Endothelial cell of umbilical vein (primary cell): ENCODE data around the gene DKKL1. TPM values are rescaled to one million over a fixed set of nuclear protein-coding genes. Genes with fewer than 3 reads are reported as not detected.

Experiments
- BruUV-seq: library from RNA; stranded (reverse); fragments of 400-500 nt; replicated peaks from 2 replicates; lab custom pipeline; 2021; lab: Mats Ljungman, UMichigan
- CTCF ChIA-PET: fragments of 300-600, 350-600 bp; sonication (Branson Sonifier 250); formaldehyde crosslinking; loops from one replicate; lab custom pipeline; 2021; ENCODE audit warnings: antibody characterized with exemption, inconsistent platforms; lab: Charles Lee
- POLR2A ChIA-PET: fragments of 300-600, 350-600 bp; sonication (Branson Sonifier 250); formaldehyde crosslinking; loops from one replicate; lab custom pipeline; 2021; ENCODE audit warnings: antibody characterized with exemption, inconsistent platforms; lab: Charles Lee
- DNase-seq: peaks from one replicate; pipeline ENCODE4 v3.0.0-alpha.2; 2011; ENCODE audit warnings: low read depth, low spot score
- FAIRE-seq: peaks from 2 replicates; lab custom pipeline; 2011; peaks lifted over from hg19 to GRCh38; lab: Jason Lieb, UNC
- H2AFZ ChIP-seq: 2 replicates; pipeline ENCODE4 v1.6.0; 2012; ENCODE audit warnings: low read depth, low read length, control low read depth, inconsistent platforms
- H3K27ac ChIP-seq: 2 replicates; pipeline ENCODE4 v1.5.1; 2011; ENCODE audit warnings: low read depth, mild to moderate bottlenecking, control low read depth, low read length, moderate library complexity; ENCODE audit not compliant: insufficient read depth
- H3K27me3 ChIP-seq, 2 experiments: 2 replicates each; pipeline versions ENCODE4 v1.6.0 to v1.6.1; 2011; ENCODE audit warnings: low read length in 2 of 2, mixed read lengths in 1 of 2; ENCODE audit not compliant: control insufficient read depth in 2 of 2, insufficient read depth in 2 of 2
- H3K36me3 ChIP-seq, 2 experiments: 2 replicates in 1 of 2; 3 replicates in 1 of 2; pipeline ENCODE4 v1.5.1; 2011; ENCODE audit warnings: low read length in 2 of 2, mild to moderate bottlenecking in 1 of 2, moderate library complexity in 1 of 2; ENCODE audit not compliant: control insufficient read depth in 2 of 2, insufficient read depth in 2 of 2; ENCODE audit errors: extremely low read depth in 1 of 2
- H3K4me1 ChIP-seq: 3 replicates; pipeline ENCODE4 v1.5.1; 2011; ENCODE audit warnings: mild to moderate bottlenecking, low read length; ENCODE audit not compliant: control insufficient read depth, insufficient read depth; ENCODE audit errors: extremely low read depth
- H3K4me2 ChIP-seq: 2 replicates; pipeline ENCODE4 v1.6.1; 2011; ENCODE audit warnings: low read length, control low read depth, mixed read lengths; ENCODE audit not compliant: insufficient read depth
- H3K4me3 ChIP-seq, 3 experiments: fragments of 200-600 bp in 1 of 3; sonication (generic), shearing (Covaris generic) in 1 of 3; replicated peaks in 1 of 3; 2 replicates each; pipeline ENCODE4 v1.5.1; 2011 to 2016; ENCODE audit warnings: control low read depth in 3 of 3, low read length in 3 of 3, mild to moderate bottlenecking in 2 of 3, inconsistent platforms in 1 of 3, low read depth in 1 of 3, moderate library complexity in 1 of 3; ENCODE audit not compliant: insufficient read depth in 1 of 3
- H3K79me2 ChIP-seq: 2 replicates; pipeline ENCODE4 v1.6.0; 2012; ENCODE audit warnings: low read length, inconsistent platforms; ENCODE audit not compliant: control insufficient read depth, insufficient read depth
- H3K9ac ChIP-seq: replicated peaks from 2 replicates; pipeline ENCODE3; 2011; ENCODE audit warnings: low read length, control low read depth; ENCODE audit not compliant: insufficient read depth; ENCODE audit errors: extremely low read depth
- H3K9me1 ChIP-seq: replicated peaks from 3 replicates; pipeline ENCODE4 v1.6.0; 2011; ENCODE audit warnings: mild to moderate bottlenecking, low read length; ENCODE audit not compliant: control insufficient read depth, insufficient read depth; ENCODE audit errors: extremely low read depth
- H3K9me3 ChIP-seq: replicated peaks from 2 replicates; pipeline ENCODE4 v1.5.1; 2012; ENCODE audit warnings: low read length, inconsistent platforms; ENCODE audit not compliant: control insufficient read depth, insufficient read depth
- H4K20me1 ChIP-seq: replicated peaks from 2 replicates; pipeline ENCODE3; 2011; ENCODE audit warnings: mild to moderate bottlenecking, low read length; ENCODE audit not compliant: control insufficient read depth, insufficient read depth; ENCODE audit errors: extremely low read depth
- CTCF ChIP-seq, 2 donors: IDR thresholded peaks; 1 replicate in 1 of 2; 2 replicates in 1 of 2; pipeline ENCODE4 v1.5.1; 2011; ENCODE audit warnings: low read length in 2 of 2, mild to moderate bottlenecking in 2 of 2, moderate library complexity in 2 of 2, control low read depth in 1 of 2, inconsistent platforms in 1 of 2, low read depth in 1 of 2; ENCODE audit not compliant: insufficient read depth in 1 of 2; ENCODE audit errors: extremely low read depth in 1 of 2
- EZH2 ChIP-seq: IDR thresholded peaks from 2 replicates; pipeline ENCODE4 v1.6.1; 2012; ENCODE audit warnings: borderline replicate concordance, low read depth, mild to moderate bottlenecking, moderate library complexity, low read length, inconsistent platforms; ENCODE audit not compliant: severe bottlenecking
- FOS ChIP-seq: IDR thresholded peaks from 2 replicates; pipeline ENCODE4 v1.6.1; 2011; ENCODE audit warnings: mild to moderate bottlenecking, low read length, moderate library complexity, borderline replicate concordance; ENCODE audit not compliant: insufficient read depth
- JUN ChIP-seq: IDR thresholded peaks from 2 replicates; pipeline ENCODE4 v1.6.1; 2011; ENCODE audit warnings: borderline replicate concordance, low read depth; ENCODE audit not compliant: insufficient read length, insufficient read depth
- MAX ChIP-seq: IDR thresholded peaks from 2 replicates; pipeline ENCODE4 v1.6.1; 2011; ENCODE audit not compliant: insufficient read depth, insufficient read length
- MYC ChIP-seq: IDR thresholded peaks from one replicate; pipeline ENCODE4 v1.6.1; 2011; ENCODE audit warnings: mild to moderate bottlenecking, low read depth, low read length
- dilution Hi-C: fragments of 300-500 bp; cut with MboI; formaldehyde crosslinking; loops from one replicate; pipeline ENCODE4 v1.15.0; 2019; ENCODE audit warnings: low sequenced_read_pairs; ENCODE audit not compliant: extremely low pct_ligation_motif_present
- intact Hi-C: fragments of 100-400 bp; cut with micrococcal nuclease; formaldehyde crosslinking; loops from one replicate; pipeline ENCODE4 v1.10.0; 2022
- polyA plus RNA-seq, 4 experiments: library from polyadenylated mRNA; depleted of rRNA in 3 of 4; stranded (reverse) in 3 of 4; unstranded in 1 of 4; fragments of >200 nt; gene quantifications; 2 replicates each; pipeline versions ENCODE4 v1.2.1 to v1.2.3, GENCODE V29; 2011 to 2012; ENCODE audit warnings: missing spikeins in 1 of 4
- total RNA-seq: library from RNA; stranded (reverse); gene quantifications from 2 replicates; pipeline ENCODE4 v1.2.3, GENCODE V29; 2021

Gene DKKL1
- total and polyA plus RNA-seq, 2 donors (not counting 3 experiments of a cell fraction or from before 2014, with no cell fraction given): 0.21 TPM; not detected in 1

- DNase-seq (no peak), FAIRE-seq (no peak)
- TF ChIP-seq EZH2 (no peak), CTCF (IDR thresholded peaks at IDR 0.05; ENCODE audit: extremely low read depth in 1 of 2, insufficient read depth in 1 of 2, low read depth in 1 of 2, low read length in 2 of 2) (no peak), MYC (no peak), MAX (no peak), FOS (no peak), JUN (no peak)
- Histone ChIP-seq H3K4me3 (no peak overlapping the region), H2AFZ (no peak overlapping the region), H3K27me3 (no peaks in the 10 kb centered on the region), H3K4me2 (no peak overlapping the region), H3K4me1 (no peaks in the 10 kb centered on the region), H3K9me3 (no peaks in the 10 kb centered on the region), H3K9ac (no peak overlapping the region), H3K36me3 (peaks cover 36 to 67% of the 10 kb centered on the region in 2 experiments), H4K20me1 (no peaks in the 10 kb centered on the region), H3K27ac (no peak overlapping the region), H3K9me1 (no peaks in the 10 kb centered on the region), H3K79me2 (no peaks in the 10 kb centered on the region)
- intact Hi-C loops: no loop called here
- no TSS peak for BruUV-seq
- dilution Hi-C loops: no loop called here
- POLR2A ChIA-PET: no interaction called here
- CTCF ChIA-PET: no interaction called here
Measured at GRCh38 chr19:49347191-49347590, 16.5 kb upstream of the DKKL1 start.
